ENCODE measurements around the gene MBNL2. TPM values are rescaled to one million over a fixed set of nuclear protein-coding genes. Genes with fewer than 3 reads are reported as not detected.
A peak's percentile ranks its signal among the peaks of the same experiment; 100 is the strongest.

MBNL2 gene
- total and polyA plus RNA-seq, 2 of the 13 experiments (the other 11 are each of a cell fraction or from before 2014, with no cell fraction given), result 30.8 to 59.0 TPM

- TF ChIP-seq TOPORS (CRISPR knock-in tag; IDR thresholded peaks at IDR 0.05), result no peak
- no peak for TF ChIP-seq ZNF121 (CRISPR knock-in tag; IDR thresholded peaks at IDR 0.05)
- TF ChIP-seq HMGA1 (CRISPR knock-in tag; conservative IDR thresholded peaks at IDR 0.05), result no peak
- no peak for TF ChIP-seq THAP8 (CRISPR knock-in tag; IDR thresholded peaks at IDR 0.05; ENCODE audit: borderline replicate concordance)
- TF ChIP-seq ZNF720 (CRISPR knock-in tag; IDR thresholded peaks at IDR 0.05), result no peak
- TF ChIP-seq, protein P1, sequence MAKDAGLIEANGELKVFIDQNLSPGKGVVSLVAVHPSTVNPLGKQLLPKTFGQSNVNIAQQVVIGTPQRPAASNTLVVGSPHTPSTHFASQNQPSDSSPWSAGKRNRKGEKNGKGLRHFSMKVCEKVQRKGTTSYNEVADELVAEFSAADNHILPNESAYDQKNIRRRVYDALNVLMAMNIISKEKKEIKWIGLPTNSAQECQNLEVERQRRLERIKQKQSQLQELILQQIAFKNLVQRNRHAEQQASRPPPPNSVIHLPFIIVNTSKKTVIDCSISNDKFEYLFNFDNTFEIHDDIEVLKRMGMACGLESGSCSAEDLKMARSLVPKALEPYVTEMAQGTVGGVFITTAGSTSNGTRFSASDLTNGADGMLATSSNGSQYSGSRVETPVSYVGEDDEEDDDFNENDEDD (CRISPR knock-in tag; IDR thresholded peaks at IDR 0.05; ENCODE audit: borderline replicate concordance), result no peak
- TF ChIP-seq XRCC5 (optimal IDR thresholded peaks at IDR 0.05; ENCODE audit: low read length), result no peak
- 0 out of 4 replicates have a peak, but pooled peaks of 1 of the 2 experiments have one; percentile 24 for TF ChIP-seq NR2F1 (CRISPR knock-in tag; IDR thresholded peaks at IDR 0.05)
- no peak for TF ChIP-seq ZNF709 (CRISPR knock-in tag; IDR thresholded peaks at IDR 0.05)
- no peak for TF ChIP-seq SOX13 (IDR thresholded peaks at IDR 0.05)
- TF ChIP-seq SOX13 (CRISPR knock-in tag; conservative IDR thresholded peaks at IDR 0.05 in 1 of 2, IDR thresholded peaks at IDR 0.05 in 1 of 2), result peak in 1 of 2 experiments; percentile 48; a peak in 1 of 4 replicates
- no peak for TF ChIP-seq ZBTB38 (CRISPR knock-in tag; IDR thresholded peaks at IDR 0.05)
- TF ChIP-seq ZNF317 (CRISPR knock-in tag; IDR thresholded peaks at IDR 0.05), result no peak
- TF ChIP-seq ZNF563 (CRISPR knock-in tag; IDR thresholded peaks at IDR 0.05), result no peak
- TF ChIP-seq MTA1 (CRISPR knock-in tag; IDR thresholded peaks at IDR 0.05; ENCODE audit: borderline replicate concordance), result no peak
- TF ChIP-seq ATF4 (CRISPR knock-in tag; IDR thresholded peaks at IDR 0.05), result peak in 1 of 2 experiments; percentile 60; a peak in 2 of 4 replicates
- TF ChIP-seq NKX3-1 (CRISPR knock-in tag; IDR thresholded peaks at IDR 0.05), result no peak
- no peak for TF ChIP-seq ZBTB25 (CRISPR knock-in tag; IDR thresholded peaks at IDR 0.05)
- TF ChIP-seq BCL6 (CRISPR knock-in tag; IDR thresholded peaks at IDR 0.05), result peak; percentile 72
- no peak for TF ChIP-seq ATF6 (CRISPR knock-in tag; conservative IDR thresholded peaks at IDR 0.05)
- TF ChIP-seq CEBPG (CRISPR knock-in tag; IDR thresholded peaks at IDR 0.05), result peak; percentile 78
- no peak for TF ChIP-seq POGK (CRISPR knock-in tag; conservative IDR thresholded peaks at IDR 0.05)
- TF ChIP-seq GATAD2A (CRISPR knock-in tag; IDR thresholded peaks at IDR 0.05), result peak; percentile 74
- TF ChIP-seq SP1 (IDR thresholded peaks at IDR 0.05), result no peak
- no peak for TF ChIP-seq SP1 (CRISPR knock-in tag; IDR thresholded peaks at IDR 0.05)
These were observed 34.2 kb downstream of the MBNL2 start (continued) for GRCh38 chr13:97256343-97256783.
